HepG2 (cell line): ENCODE data around the gene STEAP1. TPM values are rescaled to one million over a fixed set of nuclear protein-coding genes. Genes with fewer than 3 reads are reported as not detected.

ENCODE experiments used
- ATRX ChIP-seq: sonication (generic); formaldehyde crosslinking; IDR thresholded peaks from 2 replicates; pipeline ENCODE4 v1.4.0; 2020; ENCODE audit warnings: missing genetic modification reagents, borderline replicate concordance
- CHCHD3 ChIP-seq: sonication (generic); formaldehyde crosslinking; IDR thresholded peaks from 2 replicates; pipeline ENCODE4 v1.8.0; 2022; ENCODE audit warnings: mild to moderate bottlenecking, missing genetic modification reagents, moderate library complexity
- FOXA3 ChIP-seq: IDR thresholded peaks from 2 replicates; pipeline ENCODE4 v1.6.1; 2016; ENCODE audit warnings: missing genetic modification reagents, missing compliant biosample characterization
- HOXA5 ChIP-seq: sonication (generic); formaldehyde crosslinking; IDR thresholded peaks from 2 replicates; pipeline ENCODE4 v1.4.0; 2020; ENCODE audit warnings: missing genetic modification reagents
- KDM2A ChIP-seq: sonication (generic); formaldehyde crosslinking; IDR thresholded peaks from 2 replicates; pipeline ENCODE4 v1.4.0; 2020; ENCODE audit warnings: low read depth, missing genetic modification reagents, borderline replicate concordance
- KDM5A ChIP-seq: fragments of 200-600 bp; sonication (generic); IDR thresholded peaks from 2 replicates; pipeline ENCODE4 v1.7.0; 2018; ENCODE audit warnings: antibody characterized with exemption, mild to moderate bottlenecking, low read length, borderline replicate concordance
- PAF1 ChIP-seq: IDR thresholded peaks from 2 replicates; pipeline ENCODE4 v1.6.1; 2016; ENCODE audit warnings: missing genetic modification reagents, missing compliant biosample characterization
- PCBP2 ChIP-seq: fragments of 200-400 bp; formaldehyde crosslinking; optimal IDR thresholded peaks from 2 replicates; pipeline ENCODE3; 2018; ENCODE audit warnings: low read length, low read depth; ENCODE audit not compliant: poor library complexity, severe bottlenecking
- POGZ ChIP-seq: sonication (generic); formaldehyde crosslinking; IDR thresholded peaks from 2 replicates; pipeline ENCODE4 v1.4.0; 2020; ENCODE audit warnings: mild to moderate bottlenecking, missing genetic modification reagents
- POLR2AphosphoS5 ChIP-seq: IDR thresholded peaks from 2 replicates; pipeline ENCODE4 v1.6.1; 2012; ENCODE audit warnings: low read depth, low read length
- POLR2G ChIP-seq: fragments of 200-400 bp; formaldehyde crosslinking; IDR thresholded peaks from 2 replicates; pipeline ENCODE4 v1.6.1; 2018; ENCODE audit warnings: mild to moderate bottlenecking, low read depth, low read length, moderate library complexity
- SIX4 ChIP-seq: sonication (generic); formaldehyde crosslinking; IDR thresholded peaks from 2 replicates; pipeline ENCODE4 v1.4.0; 2020; ENCODE audit warnings: missing genetic modification reagents
- TBX2 ChIP-seq: sonication (generic); formaldehyde crosslinking; IDR thresholded peaks from 2 replicates; pipeline ENCODE4 v1.5.0; 2020; ENCODE audit warnings: missing genetic modification reagents, mild to moderate bottlenecking, borderline replicate concordance
- ZNF121 ChIP-seq: sonication (generic); formaldehyde crosslinking; IDR thresholded peaks from 2 replicates; pipeline ENCODE4 v1.5.0; 2020; ENCODE audit warnings: mild to moderate bottlenecking, missing genetic modification reagents
- ZNF207 ChIP-seq: fragments of 450-650 bp; IDR thresholded peaks from 2 replicates; pipeline ENCODE4 v1.6.1; 2016; ENCODE audit warnings: antibody characterized with exemption, borderline replicate concordance
- ZNF224 ChIP-seq: sonication (generic); formaldehyde crosslinking; IDR thresholded peaks from 2 replicates; pipeline ENCODE4 v1.5.0; 2020; ENCODE audit warnings: mild to moderate bottlenecking, missing genetic modification reagents
- ZNF235 ChIP-seq: sonication (generic); formaldehyde crosslinking; IDR thresholded peaks from 2 replicates; pipeline ENCODE4 v1.8.1; 2023; ENCODE audit warnings: mild to moderate bottlenecking, missing genetic modification reagents, borderline replicate concordance
- ZNF253 ChIP-seq: sonication (generic); formaldehyde crosslinking; IDR thresholded peaks from 2 replicates; pipeline ENCODE4 v1.8.0; 2022; ENCODE audit warnings: mild to moderate bottlenecking, missing genetic modification reagents, borderline replicate concordance
- ZNF317 ChIP-seq: sonication (generic); formaldehyde crosslinking; IDR thresholded peaks from 2 replicates; pipeline ENCODE4 v1.5.0; 2020; ENCODE audit warnings: mild to moderate bottlenecking, missing genetic modification reagents
- ZNF350 ChIP-seq: sonication (generic); formaldehyde crosslinking; IDR thresholded peaks from 2 replicates; pipeline ENCODE4 v1.4.0; 2020; ENCODE audit warnings: mild to moderate bottlenecking, low read depth, missing genetic modification reagents, borderline replicate concordance
- ZNF605 ChIP-seq: sonication (generic); formaldehyde crosslinking; IDR thresholded peaks from 2 replicates; pipeline ENCODE4 v1.8.0; 2022; ENCODE audit warnings: mild to moderate bottlenecking, missing genetic modification reagents
- ZNF644 ChIP-seq: IDR thresholded peaks from 2 replicates; pipeline ENCODE4 v1.6.1; 2016; ENCODE audit warnings: low read depth
- polyA plus RNA-seq, 8 experiments: library from polyadenylated mRNA; depleted of rRNA in 3 of 8; stranded (reverse) in 7 of 8; unstranded in 1 of 8; fragments of >200 nt; fragmentation: Illumina TruSeq in 4 of 8; extraction: Trizol in 4 of 8; gene quantifications; 2 replicates each; pipeline versions ENCODE4 v1.2.1 to v1.2.3, GENCODE V29; 2011 to 2016; ENCODE audit warnings: low read depth in 4 of 8, missing spikeins in 1 of 8, mixed read lengths in 1 of 8; ENCODE audit not compliant: insufficient read depth in 1 of 8
- total RNA-seq, 5 experiments: library from RNA; depleted of rRNA; stranded (reverse); fragments of >200 nt; fragmentation: Illumina TruSeq; extraction: Trizol; gene quantifications; 2 replicates each; pipeline ENCODE4 v1.2.3, GENCODE V29; 2016; ENCODE audit warnings: low read depth in 1 of 5
- TF ChIP-seq, protein P1 (sequence below): sonication (generic); formaldehyde crosslinking; IDR thresholded peaks from 2 replicates; pipeline ENCODE4 v1.5.0; 2020; ENCODE audit warnings: missing genetic modification reagents
- TF ChIP-seq, protein P2 (sequence below): sonication (generic); formaldehyde crosslinking; conservative IDR thresholded peaks from 2 replicates; pipeline ENCODE4 v1.8.0; 2022; ENCODE audit warnings: mild to moderate bottlenecking, moderate library complexity, missing genetic modification reagents
- TF ChIP-seq, protein P3 (sequence below): sonication (generic); formaldehyde crosslinking; IDR thresholded peaks from 2 replicates; pipeline ENCODE4 v1.4.0; 2020; ENCODE audit warnings: missing genetic modification reagents
- TF ChIP-seq, protein P4 (sequence below): sonication (generic); formaldehyde crosslinking; IDR thresholded peaks from 2 replicates; pipeline ENCODE4 v1.4.0; 2020; ENCODE audit warnings: missing genetic modification reagents, mild to moderate bottlenecking, borderline replicate concordance

Gene STEAP1
- total and polyA plus RNA-seq, 2 of the 13 experiments (the other 11 are each of a cell fraction or from before 2014, with no cell fraction given), result 23.2 to 24.2 TPM

DNA sequence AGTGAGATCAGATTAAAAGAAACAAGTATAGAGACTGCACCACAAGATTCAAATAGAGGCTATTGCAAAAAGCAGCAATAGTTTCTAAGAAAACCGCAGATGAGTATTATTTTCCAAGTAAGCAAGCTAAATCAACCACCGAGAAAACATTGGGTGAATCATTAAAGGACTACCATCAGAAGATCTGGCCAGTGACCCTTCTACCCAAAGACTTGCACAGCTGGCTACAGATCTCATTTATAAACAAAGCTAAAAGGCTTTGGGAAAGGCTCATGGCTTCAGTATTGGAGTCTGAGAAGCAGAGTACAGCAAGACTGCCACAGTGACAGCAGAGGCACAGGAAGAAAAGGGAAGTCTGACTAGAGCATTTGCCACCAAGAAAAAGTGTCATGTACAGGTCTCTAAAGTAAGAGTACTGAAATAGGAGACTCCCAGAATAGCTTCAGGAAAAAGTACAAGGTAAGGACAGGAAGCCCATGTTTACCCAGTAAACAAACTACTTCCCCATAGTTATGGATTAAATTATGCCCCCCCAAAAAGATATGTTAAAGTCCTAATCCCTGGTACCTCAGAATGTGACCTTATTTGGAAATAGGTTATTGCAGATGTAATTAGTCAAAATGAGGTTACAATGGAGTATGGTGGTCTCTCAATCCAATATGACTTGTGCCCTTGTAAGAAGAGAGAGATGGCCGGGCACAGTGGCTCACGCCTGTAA is 19.0 kb downstream of the STEAP1 start (continued):
- TF ChIP-seq, protein P1, sequence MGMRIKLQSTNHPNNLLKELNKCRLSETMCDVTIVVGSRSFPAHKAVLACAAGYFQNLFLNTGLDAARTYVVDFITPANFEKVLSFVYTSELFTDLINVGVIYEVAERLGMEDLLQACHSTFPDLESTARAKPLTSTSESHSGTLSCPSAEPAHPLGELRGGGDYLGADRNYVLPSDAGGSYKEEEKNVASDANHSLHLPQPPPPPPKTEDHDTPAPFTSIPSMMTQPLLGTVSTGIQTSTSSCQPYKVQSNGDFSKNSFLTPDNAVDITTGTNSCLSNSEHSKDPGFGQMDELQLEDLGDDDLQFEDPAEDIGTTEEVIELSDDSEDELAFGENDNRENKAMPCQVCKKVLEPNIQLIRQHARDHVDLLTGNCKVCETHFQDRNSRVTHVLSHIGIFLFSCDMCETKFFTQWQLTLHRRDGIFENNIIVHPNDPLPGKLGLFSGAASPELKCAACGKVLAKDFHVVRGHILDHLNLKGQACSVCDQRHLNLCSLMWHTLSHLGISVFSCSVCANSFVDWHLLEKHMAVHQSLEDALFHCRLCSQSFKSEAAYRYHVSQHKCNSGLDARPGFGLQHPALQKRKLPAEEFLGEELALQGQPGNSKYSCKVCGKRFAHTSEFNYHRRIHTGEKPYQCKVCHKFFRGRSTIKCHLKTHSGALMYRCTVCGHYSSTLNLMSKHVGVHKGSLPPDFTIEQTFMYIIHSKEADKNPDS (CRISPR knock-in tag), result 0 out of 2 replicates have a peak, but pooled peaks have one; percentile 35
- TF ChIP-seq, protein P2, sequence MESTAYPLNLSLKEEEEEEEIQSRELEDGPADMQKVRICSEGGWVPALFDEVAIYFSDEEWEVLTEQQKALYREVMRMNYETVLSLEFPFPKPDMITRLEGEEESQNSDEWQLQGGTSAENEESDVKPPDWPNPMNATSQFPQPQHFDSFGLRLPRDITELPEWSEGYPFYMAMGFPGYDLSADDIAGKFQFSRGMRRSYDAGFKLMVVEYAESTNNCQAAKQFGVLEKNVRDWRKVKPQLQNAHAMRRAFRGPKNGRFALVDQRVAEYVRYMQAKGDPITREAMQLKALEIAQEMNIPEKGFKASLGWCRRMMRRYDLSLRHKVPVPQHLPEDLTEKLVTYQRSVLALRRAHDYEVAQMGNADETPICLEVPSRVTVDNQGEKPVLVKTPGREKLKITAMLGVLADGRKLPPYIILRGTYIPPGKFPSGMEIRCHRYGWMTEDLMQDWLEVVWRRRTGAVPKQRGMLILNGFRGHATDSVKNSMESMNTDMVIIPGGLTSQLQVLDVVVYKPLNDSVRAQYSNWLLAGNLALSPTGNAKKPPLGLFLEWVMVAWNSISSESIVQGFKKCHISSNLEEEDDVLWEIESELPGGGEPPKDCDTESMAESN (CRISPR knock-in tag), result no peak
- TF ChIP-seq ZNF235 (CRISPR knock-in tag) (no peak), KDM2A (CRISPR knock-in tag) (no peak), ATRX (CRISPR knock-in tag) (no peak), KDM5A (no peak), CHCHD3 (CRISPR knock-in tag) (no peak), ZNF253 (CRISPR knock-in tag) (no peak), ZNF317 (CRISPR knock-in tag) (0 out of 2 replicates have a peak, but pooled peaks have one; percentile 23), ZNF350 (CRISPR knock-in tag) (no peak), PAF1 (CRISPR knock-in tag) (no peak), ZNF224 (CRISPR knock-in tag) (no peak), ZNF121 (CRISPR knock-in tag) (no peak), PCBP2 (no peak), TBX2 (0 out of 2 replicates have a peak, but pooled peaks have one; percentile 24), ZNF605 (CRISPR knock-in tag) (no peak), HOXA5 (CRISPR knock-in tag) (0 out of 2 replicates have a peak, but pooled peaks have one; percentile 20), POLR2AphosphoS5 (no peak), ZNF207 (no peak), ZNF644 (CRISPR knock-in tag) (peak; percentile 53; the same call in 1 of the 2 replicates), SIX4 (peak; percentile 5; the same call in 1 of the 2 replicates), POGZ (peak; percentile 65), FOXA3 (peak; percentile 90), POLR2G (no peak)
- TF ChIP-seq, protein P3, sequence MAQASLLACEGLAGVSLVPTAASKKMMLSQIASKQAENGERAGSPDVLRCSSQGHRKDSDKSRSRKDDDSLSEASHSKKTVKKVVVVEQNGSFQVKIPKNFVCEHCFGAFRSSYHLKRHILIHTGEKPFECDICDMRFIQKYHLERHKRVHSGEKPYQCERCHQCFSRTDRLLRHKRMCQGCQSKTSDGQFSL (CRISPR knock-in tag), result no peak
- TF ChIP-seq, protein P4, sequence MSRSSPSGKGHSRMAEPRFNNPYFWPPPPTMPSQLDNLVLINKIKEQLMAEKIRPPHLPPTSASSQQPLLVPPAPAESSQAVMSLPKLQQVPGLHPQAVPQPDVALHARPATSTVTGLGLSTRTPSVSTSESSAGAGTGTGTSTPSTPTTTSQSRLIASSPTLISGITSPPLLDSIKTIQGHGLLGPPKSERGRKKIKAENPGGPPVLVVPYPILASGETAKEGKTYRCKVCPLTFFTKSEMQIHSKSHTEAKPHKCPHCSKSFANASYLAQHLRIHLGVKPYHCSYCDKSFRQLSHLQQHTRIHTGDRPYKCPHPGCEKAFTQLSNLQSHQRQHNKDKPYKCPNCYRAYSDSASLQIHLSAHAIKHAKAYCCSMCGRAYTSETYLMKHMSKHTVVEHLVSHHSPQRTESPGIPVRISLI (CRISPR knock-in tag), result no peak
